AG09309 (cell line): ENCODE data around the gene GPR35.
A peak's percentile ranks its signal among the peaks of the same experiment; 100 is the strongest.

ENCODE experiments used
- DNase-seq: peaks from one replicate; pipeline ENCODE4 v3.0.0-alpha.2; 2010; ENCODE audit warnings: low read depth
- H3K4me3 ChIP-seq: 2 replicates; pipeline ENCODE4 v1.5.1; 2011; ENCODE audit warnings: mild to moderate bottlenecking, low read depth, low read length, moderate library complexity; ENCODE audit not compliant: control insufficient read depth
- CTCF ChIP-seq: IDR thresholded peaks from 2 replicates; pipeline ENCODE4 v1.5.1; 2011; ENCODE audit warnings: mild to moderate bottlenecking, low read depth, low read length, inconsistent platforms; ENCODE audit not compliant: insufficient read depth, control insufficient read depth; ENCODE audit errors: missing control alignments

The GPR35 gene

GRCh38 chr2:240593703-240594451, 31.4 kb upstream of the GPR35 start:
- no peak overlapping the region for H3K4me3 ChIP-seq
- DNase-seq, result no peak
- no peak for TF ChIP-seq CTCF

GRCh38 chr2:240594511-240595380, 30.5 kb upstream of the GPR35 start:
- TF ChIP-seq CTCF, result no peak
- no peak overlapping the region for H3K4me3 ChIP-seq
- DNase-seq, result no peak

GRCh38 chr2:240595381-240596079, 29.8 kb upstream of the GPR35 start:
- peak; percentile 18 for TF ChIP-seq CTCF
- no peak overlapping the region for H3K4me3 ChIP-seq
- DNase-seq, result no peak

- H3K4me3 ChIP-seq, result no peak overlapping the region
- no peak for DNase-seq
- TF ChIP-seq CTCF, result no peak
These were observed 29.2 kb upstream of the GPR35 start for GRCh38 chr2:240596080-240596460.

- no peak for DNase-seq
- no peak for TF ChIP-seq CTCF
- H3K4me3 ChIP-seq, result no peak overlapping the region
These were observed 28.8 kb upstream of the GPR35 start for GRCh38 chr2:240596491-240596931.

GRCh38 chr2:240597054-240597418, 28.2 kb upstream of the GPR35 start:
- no peak overlapping the region for H3K4me3 ChIP-seq
- DNase-seq, result no peak
- no peak for TF ChIP-seq CTCF
